Stimulated activated CD8-positive, alpha-beta memory T cell treated with anti-CD3 and anti-CD28 coated beads, Interleukin-15, amount 100 ng/mL, for 48 hours (primary cell): Measurements from ENCODE around the gene ITGA4.

Experiments
- DNase-seq, 2 donors: peaks; one replicate each; pipeline ENCODE4 v3.0.0-alpha.2; 2020; ENCODE audit warnings: low read depth in 2 of 2

ITGA4 gene

DNA sequence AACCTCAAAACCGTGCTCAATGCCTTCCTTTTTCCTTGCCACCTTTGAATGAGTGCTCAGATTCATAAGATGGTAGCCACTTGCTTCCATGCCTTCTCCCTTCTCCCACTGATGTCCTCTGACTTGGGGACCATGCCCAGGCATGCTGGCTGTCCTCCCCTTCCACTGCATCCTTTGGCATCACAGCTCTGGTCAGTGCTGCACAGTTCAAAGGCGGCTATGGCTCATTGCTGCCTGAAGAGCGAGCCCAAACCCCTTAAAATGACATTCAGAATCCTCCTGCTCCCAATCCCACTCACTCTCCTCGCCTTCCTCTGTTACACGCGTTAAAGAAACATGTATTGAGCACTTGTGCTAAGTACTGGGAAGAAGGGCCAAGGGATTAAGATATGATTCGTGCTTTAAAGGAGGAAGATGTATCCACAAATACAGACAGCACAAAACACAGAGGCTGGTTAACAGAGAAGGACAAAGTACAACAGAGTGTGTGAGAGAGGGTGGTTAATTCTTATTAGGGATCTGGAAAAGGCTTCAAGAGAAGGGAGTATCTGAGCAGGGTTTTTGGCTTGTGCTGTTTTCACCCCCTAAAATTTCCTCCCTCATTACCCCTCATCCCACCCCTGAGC lies 118.0 kb downstream of the ITGA4 start:
- no peak for DNase-seq

DNA sequence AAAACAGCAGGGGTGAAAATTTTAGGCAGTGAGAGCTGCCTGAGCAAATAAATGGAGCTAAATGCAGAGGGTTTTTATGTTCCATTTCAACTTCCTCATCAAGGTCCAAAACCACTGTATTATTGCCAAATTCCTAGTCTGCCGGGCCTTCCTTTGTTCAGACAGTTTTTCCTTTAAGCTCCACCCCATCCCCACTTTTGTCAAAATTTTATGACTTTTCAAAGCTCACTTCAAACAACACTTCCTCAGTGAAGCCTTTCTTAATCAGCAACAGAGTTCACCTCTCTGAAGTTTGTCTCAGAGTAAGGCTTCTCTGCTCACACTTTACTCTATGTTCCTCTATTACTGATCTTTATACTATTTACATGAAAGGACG lies 118.5 kb downstream of the ITGA4 start:
- DNase-seq, result no peak

DNA sequence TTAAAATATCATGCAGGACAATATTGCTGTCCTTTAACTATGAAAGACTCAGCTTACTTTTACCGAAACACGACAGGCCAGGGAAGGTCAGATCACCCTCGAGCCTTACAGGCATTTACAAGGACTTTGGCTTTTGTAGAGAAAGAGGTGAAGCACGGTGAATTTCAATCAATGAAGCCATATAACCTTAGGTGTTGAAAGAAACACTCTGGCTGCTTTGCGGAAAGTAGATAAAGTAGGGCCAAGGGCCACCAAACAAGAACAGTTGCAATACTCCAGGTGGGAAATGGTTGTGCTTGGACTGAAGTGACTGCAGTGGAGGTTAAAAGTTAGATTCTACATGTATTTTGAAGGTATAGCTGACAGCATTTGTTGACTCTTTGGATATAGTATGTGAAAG lies 119.2 kb downstream of the ITGA4 start:
- DNase-seq, result no peak

DNA sequence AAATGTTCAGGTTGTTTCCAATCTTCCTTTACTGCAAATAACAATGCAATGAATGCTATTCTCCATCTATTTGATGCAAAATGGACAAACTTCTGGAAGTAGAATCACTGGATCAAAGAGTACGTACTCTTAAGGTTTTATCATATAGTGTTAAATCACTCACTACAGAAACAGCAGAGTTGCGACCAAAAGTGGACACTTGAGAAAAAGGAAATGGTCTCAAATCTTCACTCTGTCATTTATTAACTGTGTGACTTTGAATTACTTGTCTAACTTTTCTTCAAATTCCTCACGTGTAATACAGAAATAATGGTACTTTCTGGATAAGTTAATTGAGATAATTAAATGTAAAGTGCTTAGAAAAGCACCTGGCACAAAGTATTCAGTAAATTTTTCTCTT lies 121.6 kb downstream of the ITGA4 start:
- DNase-seq, result no peak

DNA sequence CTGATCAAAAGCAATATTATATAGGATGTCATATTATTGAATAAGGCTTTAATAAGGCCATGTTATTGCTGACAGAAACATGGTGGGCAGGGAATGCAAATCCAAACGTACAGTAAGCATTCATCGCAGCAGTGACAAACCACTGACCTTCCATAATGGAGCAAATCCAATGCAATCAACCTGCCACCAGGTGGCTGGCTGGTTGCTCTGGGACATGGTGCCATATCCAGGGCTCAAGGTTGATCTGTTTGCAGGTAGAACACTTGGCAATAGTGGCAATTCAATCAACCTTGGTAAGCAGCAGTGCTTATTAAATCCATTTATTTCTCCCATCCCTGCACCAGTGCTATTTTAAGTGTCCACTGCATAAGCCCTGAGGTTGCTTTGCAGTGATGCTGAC lies 124.3 kb downstream of the ITGA4 start:
- DNase-seq, result no peak

DNA sequence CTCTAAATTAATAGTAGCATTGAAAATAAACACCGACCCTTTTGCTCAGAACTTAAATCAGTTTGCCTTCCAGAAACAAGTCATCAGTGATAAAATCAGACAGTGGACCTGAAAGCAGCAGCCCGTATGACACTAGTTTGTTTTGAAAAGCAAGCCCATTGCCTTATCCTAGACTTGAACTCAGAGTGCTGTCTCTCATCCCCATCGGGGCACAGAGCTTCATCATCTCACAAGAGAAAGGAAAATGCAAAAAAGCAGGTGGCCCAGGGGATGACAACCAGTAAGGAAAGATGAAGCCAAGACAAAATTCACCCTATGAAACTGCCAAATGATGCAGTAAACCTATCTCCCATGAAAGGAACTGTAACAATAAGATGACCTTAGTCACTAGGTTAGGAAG lies 128.5 kb downstream of the ITGA4 start:
- no peak for DNase-seq
